ENCODE measurements around the gene EIF3D. TPM values are rescaled to one million over a fixed set of nuclear protein-coding genes. Genes with fewer than 3 reads are reported as not detected.

Gene EIF3D
- total RNA-seq, 1 experiment from 2014 or later: 270 TPM

DNA sequence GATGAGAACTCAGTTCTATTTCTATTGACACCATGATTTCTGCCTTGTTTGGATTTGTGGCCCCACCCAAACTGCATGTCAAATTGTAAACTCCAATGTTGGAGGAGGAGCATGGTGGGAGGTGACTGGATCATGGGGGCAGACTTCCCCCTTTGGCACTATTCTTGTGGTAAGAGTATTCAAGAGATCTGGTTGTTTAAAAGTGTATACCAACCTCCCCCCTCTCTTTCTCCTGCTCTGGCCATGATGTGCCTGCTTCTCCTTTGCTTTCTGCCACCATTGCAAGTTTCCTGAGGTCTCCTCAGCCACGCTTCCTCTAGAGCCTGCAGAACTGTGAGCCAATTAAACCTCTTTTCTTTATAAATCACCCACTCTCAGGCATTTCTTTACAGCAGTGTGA, 14.2 kb downstream of the EIF3D start:
- TF ChIP-seq EZH2 (IDR thresholded peaks at IDR 0.05; ENCODE audit: low read depth): no peak
- TF ChIP-seq, protein P1, sequence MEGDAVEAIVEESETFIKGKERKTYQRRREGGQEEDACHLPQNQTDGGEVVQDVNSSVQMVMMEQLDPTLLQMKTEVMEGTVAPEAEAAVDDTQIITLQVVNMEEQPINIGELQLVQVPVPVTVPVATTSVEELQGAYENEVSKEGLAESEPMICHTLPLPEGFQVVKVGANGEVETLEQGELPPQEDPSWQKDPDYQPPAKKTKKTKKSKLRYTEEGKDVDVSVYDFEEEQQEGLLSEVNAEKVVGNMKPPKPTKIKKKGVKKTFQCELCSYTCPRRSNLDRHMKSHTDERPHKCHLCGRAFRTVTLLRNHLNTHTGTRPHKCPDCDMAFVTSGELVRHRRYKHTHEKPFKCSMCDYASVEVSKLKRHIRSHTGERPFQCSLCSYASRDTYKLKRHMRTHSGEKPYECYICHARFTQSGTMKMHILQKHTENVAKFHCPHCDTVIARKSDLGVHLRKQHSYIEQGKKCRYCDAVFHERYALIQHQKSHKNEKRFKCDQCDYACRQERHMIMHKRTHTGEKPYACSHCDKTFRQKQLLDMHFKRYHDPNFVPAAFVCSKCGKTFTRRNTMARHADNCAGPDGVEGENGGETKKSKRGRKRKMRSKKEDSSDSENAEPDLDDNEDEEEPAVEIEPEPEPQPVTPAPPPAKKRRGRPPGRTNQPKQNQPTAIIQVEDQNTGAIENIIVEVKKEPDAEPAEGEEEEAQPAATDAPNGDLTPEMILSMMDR (conservative IDR thresholded peaks at IDR 0.05): no peak
- ChIA-PET POLR2A (ENCODE audit: unreplicated experiment) (no interaction called here), CTCF (no interaction called here)
- no peak overlapping the region for H2AFZ ChIP-seq
- no peaks in the 10 kb centered on the region for H3K27me3 ChIP-seq (ENCODE audit: insufficient read depth, low read depth)
- intact Hi-C loops (cut with micrococcal nuclease; ENCODE audit: unreplicated experiment): no loop called here
- no peaks in the 10 kb centered on the region for H3K9me3 ChIP-seq (ENCODE audit: insufficient read depth, low read depth)
- DNase-seq: no peak
- H3K27ac ChIP-seq: no peak overlapping the region
- peaks cover 85% of the 10 kb centered on the region for H3K36me3 ChIP-seq (ENCODE audit: low read depth)
- no TSS peak for BruUV-seq (replicated peaks)
- no peak overlapping the region for H3K4me2 ChIP-seq
- H3K4me3 ChIP-seq: no peak overlapping the region
- H3F3A ChIP-seq (ENCODE audit: insufficient read depth, low read depth): peaks cover 89% of the 10 kb centered on the region
- H3K9me2 ChIP-seq (ENCODE audit: insufficient read depth): no peaks in the 10 kb centered on the region
- H3K4me1 ChIP-seq (replicated peaks; ENCODE audit: insufficient read depth): no peaks in the 10 kb centered on the region
- peaks cover 55% of the 10 kb centered on the region for H4K20me1 ChIP-seq (ENCODE audit: insufficient read depth)
- peaks cover 4% of the 10 kb centered on the region; the same call in 1 of the 2 replicates for H3K79me2 ChIP-seq (ENCODE audit: low read depth)

DNA sequence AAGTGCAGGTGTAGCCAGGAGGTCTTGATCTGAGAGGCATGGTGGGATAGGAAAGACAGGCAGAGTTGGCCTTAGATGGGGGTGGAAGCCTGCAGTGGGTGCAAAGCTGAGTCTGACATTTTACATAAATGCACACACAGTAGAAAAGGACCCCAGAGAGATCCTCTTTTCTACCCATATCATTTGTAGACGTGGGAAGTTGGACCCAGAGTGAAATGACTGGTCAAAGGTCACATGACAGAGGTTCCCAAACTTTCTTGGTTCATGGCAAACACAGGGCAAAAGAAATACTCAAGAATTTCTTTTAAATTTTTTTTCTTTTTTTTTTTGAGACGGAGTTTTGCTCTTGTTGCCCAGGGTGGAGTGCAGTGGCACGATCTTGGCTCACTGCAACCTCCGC, 16.0 kb downstream of the EIF3D start:
- no peak overlapping the region for H3K4me2 ChIP-seq
- intact Hi-C loops (cut with micrococcal nuclease; ENCODE audit: unreplicated experiment): no loop called here
- H3K4me1 ChIP-seq (replicated peaks; ENCODE audit: insufficient read depth): 0 out of 2 replicates have a peak, but pooled peaks cover 3% of the 10 kb centered on the region
- BruUV-seq (replicated peaks): no TSS peak
- peaks cover 91% of the 10 kb centered on the region for H3F3A ChIP-seq (ENCODE audit: insufficient read depth, low read depth)
- CTCF ChIA-PET: no interaction called here
- POLR2A ChIA-PET (ENCODE audit: unreplicated experiment): interaction anchor here (0.7 kb wide), 1 partner anchor 24 kb away, joined by 3 read pairs; no protein-coding TSS in a partner anchor
- H3K79me2 ChIP-seq (ENCODE audit: low read depth): no peaks in the 10 kb centered on the region
- no peaks in the 10 kb centered on the region for H3K27me3 ChIP-seq (ENCODE audit: insufficient read depth, low read depth)
- no peak overlapping the region for H3K27ac ChIP-seq
- DNase-seq: no peak
- H4K20me1 ChIP-seq (ENCODE audit: insufficient read depth): peaks cover 44% of the 10 kb centered on the region
- H3K9me2 ChIP-seq (ENCODE audit: insufficient read depth): no peaks in the 10 kb centered on the region
- H3K36me3 ChIP-seq (ENCODE audit: low read depth): peaks cover 71% of the 10 kb centered on the region
- H3K9me3 ChIP-seq (ENCODE audit: insufficient read depth, low read depth): no peaks in the 10 kb centered on the region
- TF ChIP-seq EZH2 (IDR thresholded peaks at IDR 0.05; ENCODE audit: low read depth): no peak
- TF ChIP-seq, protein P1 (conservative IDR thresholded peaks at IDR 0.05): no peak
- H2AFZ ChIP-seq: no peak overlapping the region
- H3K4me3 ChIP-seq: no peak overlapping the region

DNA sequence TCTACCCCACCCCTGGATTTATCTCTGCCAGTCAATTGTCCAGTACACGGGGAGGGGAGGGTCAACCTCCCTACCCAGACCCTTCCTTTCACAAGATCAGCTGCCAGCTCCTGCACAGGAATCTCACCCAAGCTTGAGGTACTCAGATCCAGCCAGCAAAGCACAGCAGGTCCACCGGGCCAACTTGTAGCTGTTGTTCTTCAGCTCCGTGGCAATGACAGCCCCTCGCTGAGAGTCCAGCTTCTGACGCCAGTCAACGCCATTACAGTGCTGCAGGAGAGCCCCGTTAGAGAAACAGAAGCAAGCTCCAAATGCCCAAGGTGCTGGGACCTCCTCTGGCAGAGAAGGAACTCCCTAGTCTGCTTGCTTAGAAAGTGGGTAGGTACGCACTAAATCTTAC, 16.6 kb downstream of the EIF3D start:
- Histone ChIP-seq H3K36me3 (ENCODE audit: low read depth) (peaks cover 65% of the 10 kb centered on the region), H3K9me3 (ENCODE audit: insufficient read depth, low read depth) (no peaks in the 10 kb centered on the region), H3K4me3 (no peak overlapping the region), H3K79me2 (ENCODE audit: low read depth) (no peaks in the 10 kb centered on the region), H3K27ac (no peak overlapping the region), H2AFZ (no peak overlapping the region), H3K9me2 (ENCODE audit: insufficient read depth) (no peaks in the 10 kb centered on the region), H3K4me2 (no peak overlapping the region), H3F3A (ENCODE audit: insufficient read depth, low read depth) (peaks cover 92% of the 10 kb centered on the region), H4K20me1 (ENCODE audit: insufficient read depth) (peaks cover 39% of the 10 kb centered on the region), H3K27me3 (ENCODE audit: insufficient read depth, low read depth) (no peaks in the 10 kb centered on the region), H3K4me1 (replicated peaks; ENCODE audit: insufficient read depth) (peaks cover 8% of the 10 kb centered on the region)
- no peak for TF ChIP-seq EZH2 (IDR thresholded peaks at IDR 0.05; ENCODE audit: low read depth)
- TF ChIP-seq, protein P1 (conservative IDR thresholded peaks at IDR 0.05): no peak
- no peak for DNase-seq
- ChIA-PET POLR2A (ENCODE audit: unreplicated experiment) (interaction anchor here (0.7 kb wide), 1 partner anchor 24 kb away, joined by 3 read pairs; no protein-coding TSS in a partner anchor), CTCF (interaction anchor here (0.7 kb wide), 1 partner anchor 7 kb away, joined by 3 read pairs; no protein-coding TSS in a partner anchor)
- intact Hi-C loops (cut with micrococcal nuclease; ENCODE audit: unreplicated experiment): no loop called here
- BruUV-seq (replicated peaks): no TSS peak
